GM18498 (cell line): ENCODE results near the gene SH3PXD2B.
"Not testable (repeated sequence)": the region's sequence is repeated elsewhere in the genome, so short reads cannot be mapped to it uniquely, and the experiment has no call there.

Experiments
- ATAC-seq: cut with Tn5 transposase; IDR thresholded peaks from one replicate; pipeline ENCODE4 v1.9.1; 2021; ENCODE audit warnings: mild to moderate bottlenecking, moderate library complexity; ENCODE audit not compliant: unreplicated experiment

SH3PXD2B gene

GRCh38 chr5:172403817-172404216 lies 50.5 kb downstream of the SH3PXD2B start:
- no peak for ATAC-seq

DNA sequence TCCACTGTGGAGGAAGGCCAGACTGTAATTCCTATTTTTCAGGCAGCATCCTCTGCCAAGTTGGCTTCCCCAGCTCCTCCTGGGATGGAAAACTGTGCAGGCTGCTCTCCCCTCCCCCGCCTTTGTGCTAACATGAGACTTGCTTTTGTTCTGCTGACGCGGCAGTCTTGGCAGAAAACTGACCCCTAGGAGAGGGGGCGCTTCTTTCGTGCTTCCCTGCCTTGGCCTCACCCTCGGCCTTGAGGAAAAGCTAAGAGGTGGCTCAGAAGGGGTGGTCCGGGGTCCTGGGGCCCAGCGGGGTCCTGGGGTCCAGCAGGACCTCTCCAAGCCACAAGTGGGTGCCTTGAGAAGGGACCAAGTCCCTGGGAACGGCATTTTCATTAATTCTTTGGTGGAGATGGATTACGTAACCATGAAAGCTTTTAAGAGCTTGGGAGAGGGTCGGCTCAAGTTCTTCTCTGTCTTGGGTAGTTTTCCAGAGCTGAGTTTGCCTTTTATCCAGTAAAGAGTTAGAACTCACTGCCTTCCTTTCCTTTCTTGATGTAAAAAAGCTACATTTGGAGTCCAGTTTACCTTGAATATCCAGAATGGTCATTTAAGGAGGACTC lies 51.0 kb downstream of the SH3PXD2B start:
- no peak for ATAC-seq

DNA sequence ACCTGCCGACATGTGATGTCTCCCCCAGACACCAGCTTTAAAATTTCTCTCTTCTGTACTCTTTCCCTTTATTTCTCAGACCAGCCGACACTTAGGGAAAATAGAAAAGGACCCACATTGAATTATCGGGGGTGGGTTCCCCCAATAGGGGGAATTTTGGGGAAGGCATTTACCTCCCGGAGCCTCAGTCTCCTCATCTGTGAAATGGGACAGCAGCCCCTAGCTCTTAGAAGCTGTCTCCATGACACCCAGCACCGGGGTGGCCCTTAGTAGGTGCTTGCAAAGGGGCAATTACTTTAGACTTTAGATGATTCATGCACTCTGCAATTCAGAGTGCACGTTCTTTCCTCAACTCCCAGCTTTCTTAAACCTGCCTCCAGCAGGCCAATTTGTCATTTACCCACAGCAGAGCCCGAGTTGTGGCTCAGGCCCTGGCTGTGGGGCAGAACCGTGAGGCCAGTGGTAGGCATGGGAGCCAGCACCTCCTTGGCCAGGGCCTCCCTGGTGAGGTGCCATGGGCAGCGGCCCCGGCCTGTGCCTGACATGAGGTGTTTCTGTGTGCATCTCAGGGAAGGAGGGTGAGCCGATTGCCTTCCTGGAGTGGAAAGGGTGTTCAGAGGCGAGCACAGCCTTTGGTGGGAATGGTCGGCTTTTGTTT lies 51.7 kb downstream of the SH3PXD2B start:
- no peak for ATAC-seq

DNA sequence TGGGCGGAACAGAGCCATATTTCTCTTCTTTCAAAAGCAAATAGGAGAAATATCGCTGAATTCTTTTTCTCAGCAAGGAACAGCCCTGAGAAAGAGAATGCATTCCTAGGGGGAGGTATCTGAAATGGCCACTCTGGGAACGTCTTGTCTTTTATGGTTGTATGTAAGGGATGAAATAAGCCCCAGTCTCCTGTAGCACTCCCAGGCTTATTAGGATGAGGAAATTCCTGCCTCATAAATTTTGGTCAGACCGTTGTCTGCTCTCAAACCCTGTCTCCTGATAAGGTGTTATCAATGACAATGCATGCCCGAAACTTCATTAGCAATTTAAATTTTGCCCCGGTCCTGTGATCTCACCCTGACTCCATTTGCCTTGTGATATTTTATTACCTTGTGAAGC lies 52.3 kb downstream of the SH3PXD2B start:
- not testable (repeated sequence) for ATAC-seq

GRCh38 chr5:172399826-172400225 lies 54.5 kb downstream of the SH3PXD2B start:
- no peak for ATAC-seq

DNA sequence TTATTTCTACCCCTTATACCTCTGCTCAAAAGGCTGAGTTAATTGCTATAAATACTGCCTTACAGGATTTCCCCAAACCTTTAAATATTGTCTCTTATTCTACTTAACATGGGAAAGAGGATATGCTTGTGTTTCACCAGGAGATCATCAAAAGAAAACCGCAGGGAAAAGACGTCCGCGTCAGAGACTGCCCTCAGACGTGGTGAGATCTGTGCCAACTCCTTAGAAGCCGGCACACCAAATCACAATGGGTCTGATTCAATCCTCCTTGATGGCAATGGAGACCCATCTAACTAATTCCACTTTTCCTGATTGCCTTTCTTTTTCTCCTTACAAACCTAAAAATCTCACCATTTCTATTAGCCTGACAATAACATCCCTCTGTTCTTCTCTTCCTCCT lies 55.0 kb downstream of the SH3PXD2B start:
- no peak for ATAC-seq

DNA sequence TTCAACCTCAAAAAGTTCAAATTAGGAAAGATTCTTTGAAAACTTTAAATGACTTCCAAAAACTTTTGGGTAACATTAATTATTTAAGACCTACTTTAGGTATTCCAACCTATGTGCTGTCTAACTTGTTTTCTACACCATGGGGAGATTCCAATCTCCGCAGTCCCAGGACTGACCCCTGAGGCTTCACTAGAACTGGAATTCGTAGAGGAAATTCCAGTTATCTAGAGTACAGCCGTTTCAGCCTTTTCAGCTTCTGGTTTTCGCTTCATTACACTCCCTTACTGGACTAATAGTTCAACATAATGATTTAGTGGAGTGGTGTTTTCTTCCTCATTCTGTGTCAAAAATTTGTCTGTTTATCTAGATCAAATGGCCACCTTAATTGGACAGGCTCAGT lies 55.7 kb downstream of the SH3PXD2B start:
- not testable (repeated sequence) for ATAC-seq

DNA sequence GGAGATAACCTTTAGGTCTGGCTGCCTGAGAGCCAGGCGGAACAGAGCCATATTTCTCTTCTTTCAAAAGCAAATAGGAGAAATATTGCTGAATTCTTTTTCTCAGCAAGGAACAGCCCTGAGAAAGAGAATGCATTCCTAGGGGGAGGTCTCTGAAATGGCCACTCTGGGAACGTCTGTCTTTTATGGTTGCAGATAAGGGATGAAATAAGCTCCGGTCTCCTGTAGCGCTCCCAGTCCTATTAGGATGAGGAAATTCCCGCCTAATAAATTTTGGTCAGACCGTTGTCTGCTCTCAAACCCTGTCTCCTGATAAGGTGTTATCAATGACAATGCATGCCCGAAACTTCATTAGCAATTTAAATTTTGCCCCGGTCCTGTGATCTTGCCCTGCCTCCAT lies 57.3 kb downstream of the SH3PXD2B start:
- ATAC-seq = not testable (repeated sequence)

DNA sequence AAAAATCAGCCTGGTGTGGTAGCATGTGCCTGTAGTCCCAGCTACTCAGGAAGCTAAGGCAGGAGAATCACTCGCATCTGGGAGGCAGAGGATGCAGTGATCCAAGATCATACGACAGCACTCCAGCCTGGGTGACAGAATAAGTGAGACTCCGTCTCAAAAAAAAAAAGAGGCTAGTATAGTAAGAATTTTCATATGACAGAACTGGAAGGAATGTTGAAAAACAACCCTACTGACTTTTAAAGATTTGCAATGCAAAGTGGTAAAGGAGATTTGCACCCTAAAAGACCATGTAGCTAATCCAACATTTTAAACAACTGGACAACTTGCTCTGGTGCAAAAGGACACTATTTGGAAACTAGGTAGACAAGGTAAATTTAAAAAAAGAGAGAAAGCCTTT lies 58.1 kb downstream of the SH3PXD2B start:
- ATAC-seq = no peak

DNA sequence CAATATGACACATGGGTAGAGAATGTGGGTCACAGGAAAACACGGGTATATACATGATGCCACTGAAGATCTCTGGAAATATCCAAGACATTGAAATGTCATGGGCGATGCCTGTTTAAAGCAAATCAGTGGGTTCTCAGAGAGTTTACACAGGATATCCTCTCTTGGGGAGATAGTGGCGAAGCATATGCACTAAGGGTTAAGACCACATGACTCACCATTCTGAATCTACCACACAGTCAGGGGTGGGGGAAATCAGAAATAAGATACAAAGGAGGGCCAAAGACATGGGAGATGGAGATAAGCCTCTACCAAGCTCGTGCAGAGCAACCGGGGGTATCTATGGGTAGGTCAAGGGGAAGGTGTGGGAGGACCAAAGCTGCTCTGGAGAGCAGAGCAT lies 58.8 kb downstream of the SH3PXD2B start:
- no peak for ATAC-seq

GRCh38 chr5:172389578-172390112 lies 64.7 kb downstream of the SH3PXD2B start:
- no peak for ATAC-seq

GRCh38 chr5:172388246-172388733 lies 66.0 kb downstream of the SH3PXD2B start:
- ATAC-seq = no peak

GRCh38 chr5:172385707-172386106 lies 68.6 kb downstream of the SH3PXD2B start:
- ATAC-seq = no peak

DNA sequence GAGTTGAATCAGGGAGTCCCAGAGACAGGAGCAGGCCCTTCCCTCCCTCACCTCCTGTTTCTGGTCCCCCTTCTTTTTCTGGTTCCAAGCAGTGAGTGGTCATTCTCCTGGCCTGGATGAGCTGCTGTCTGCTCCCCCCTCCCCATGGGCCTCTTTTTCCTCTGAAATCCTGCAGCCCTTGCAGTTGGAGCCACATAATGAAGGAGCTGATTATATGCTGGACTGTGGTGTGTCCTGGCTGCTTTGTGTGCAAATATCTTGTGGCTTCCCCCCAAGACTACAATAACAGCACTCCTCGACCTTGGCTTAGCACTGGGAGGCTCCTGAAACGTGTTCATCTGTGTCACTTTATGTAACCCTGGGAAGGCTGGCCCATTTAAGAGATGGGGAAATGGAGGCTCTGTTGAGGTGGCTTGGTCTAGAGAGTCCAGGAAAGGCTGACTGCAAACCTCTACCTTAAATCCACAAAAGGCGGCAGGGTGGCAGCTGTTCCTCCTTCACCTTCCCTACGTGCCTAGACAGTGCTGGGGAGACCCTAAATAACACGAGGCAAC lies 69.2 kb downstream of the SH3PXD2B start:
- ATAC-seq = no peak

DNA sequence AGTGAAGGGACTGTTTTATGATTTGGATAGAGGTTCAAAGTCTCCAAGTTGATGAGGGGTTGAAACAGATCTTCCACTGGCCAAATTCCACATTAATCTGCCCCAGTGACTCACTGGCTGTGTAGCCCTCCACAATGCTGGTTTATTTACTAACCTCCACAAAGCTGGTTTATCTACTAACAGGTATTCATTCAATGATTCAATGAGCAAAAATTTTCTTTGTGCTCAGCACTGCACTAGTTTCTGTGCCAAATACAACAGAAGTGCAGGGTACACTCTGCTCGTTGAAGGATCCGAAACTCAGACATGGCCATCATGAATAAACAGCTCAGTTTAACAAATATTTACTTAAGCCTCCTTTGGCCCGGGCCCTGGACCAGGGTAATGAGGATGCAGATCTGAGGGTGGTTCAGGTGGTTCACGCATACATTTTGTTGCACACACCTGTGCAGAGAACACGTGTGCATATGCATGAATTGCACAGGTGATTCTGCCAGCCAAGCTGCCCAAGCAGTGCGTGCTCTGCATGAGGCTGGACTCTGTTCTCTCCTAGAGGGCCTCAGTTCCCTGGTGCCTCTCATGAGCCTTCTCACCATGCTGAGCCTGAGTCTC lies 71.0 kb downstream of the SH3PXD2B start:
- ATAC-seq = no peak

GRCh38 chr5:172380987-172381643 lies 73.2 kb downstream of the SH3PXD2B start:
- ATAC-seq = no peak

DNA sequence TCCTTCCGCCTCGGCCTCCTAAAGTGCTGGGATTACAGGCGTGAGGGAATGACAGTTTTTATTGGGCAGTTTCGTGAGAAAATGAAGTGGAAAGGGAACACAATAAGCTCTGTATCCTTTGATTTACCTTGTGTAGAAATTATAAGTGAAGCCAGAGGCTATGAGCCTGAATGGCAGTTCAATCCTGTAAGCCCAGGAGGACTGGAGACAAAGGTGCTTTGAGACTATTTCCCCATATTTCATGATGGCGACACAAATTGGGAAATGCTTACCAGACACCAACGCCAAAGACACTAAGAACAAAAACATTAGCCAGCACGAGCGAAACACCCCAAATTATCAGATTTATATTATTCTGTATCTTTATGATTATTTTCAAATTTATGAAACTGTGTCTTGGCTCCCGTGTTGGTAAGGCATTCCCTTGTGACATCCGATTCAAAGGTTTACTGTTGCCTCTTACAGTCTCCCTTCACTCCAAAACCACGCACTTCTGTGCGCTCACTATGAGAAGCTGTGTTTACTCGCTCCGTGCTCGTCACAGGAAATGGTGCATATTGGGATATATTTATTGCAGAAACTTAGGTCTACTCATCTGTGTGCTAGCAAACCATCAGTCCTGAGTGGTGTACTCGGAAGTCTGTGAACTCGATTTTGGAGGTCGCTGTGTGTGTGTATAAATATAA lies 73.9 kb downstream of the SH3PXD2B start:
- no peak for ATAC-seq

DNA sequence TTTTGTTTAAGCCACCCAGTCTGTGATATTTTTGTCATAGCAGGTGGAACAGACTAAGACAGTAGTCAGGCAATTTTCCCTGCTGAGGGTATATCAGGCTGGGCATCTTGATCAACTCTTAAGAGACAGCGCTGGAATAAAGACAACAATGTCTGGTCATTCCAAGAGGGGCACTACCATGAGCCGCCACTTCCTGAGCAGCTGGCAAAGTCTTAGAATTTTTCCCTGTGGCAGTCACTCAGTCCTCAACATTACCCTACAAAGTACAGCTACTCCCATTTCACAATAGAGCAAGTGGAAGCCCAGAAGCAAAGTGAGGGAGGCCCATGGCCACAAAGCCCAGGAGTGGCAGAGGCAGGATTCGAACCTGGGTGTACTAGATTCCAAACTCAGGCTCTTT lies 74.8 kb downstream of the SH3PXD2B start:
- no peak for ATAC-seq

DNA sequence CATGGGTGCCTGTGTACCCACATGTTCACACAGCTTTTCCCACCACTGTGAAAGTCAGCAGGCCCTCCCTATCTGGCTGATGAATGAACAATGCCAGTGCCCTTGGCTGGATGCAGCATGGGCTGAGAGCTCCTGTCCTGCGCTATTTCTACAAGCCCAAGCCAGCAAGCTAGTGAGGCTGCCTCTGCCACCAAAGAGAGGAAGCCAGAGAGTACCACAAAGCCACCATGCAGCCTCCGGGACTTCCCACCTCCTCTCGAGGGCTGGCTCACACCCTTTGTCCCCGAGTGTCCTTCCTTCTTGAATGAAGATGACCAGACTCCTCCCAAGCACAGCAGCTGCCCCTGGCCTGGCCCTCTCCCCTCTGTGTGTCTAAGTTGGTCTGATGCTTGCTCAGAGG lies 76.5 kb downstream of the SH3PXD2B start:
- no peak for ATAC-seq

GRCh38 chr5:172377438-172377837 lies 76.9 kb downstream of the SH3PXD2B start:
- ATAC-seq = no peak

DNA sequence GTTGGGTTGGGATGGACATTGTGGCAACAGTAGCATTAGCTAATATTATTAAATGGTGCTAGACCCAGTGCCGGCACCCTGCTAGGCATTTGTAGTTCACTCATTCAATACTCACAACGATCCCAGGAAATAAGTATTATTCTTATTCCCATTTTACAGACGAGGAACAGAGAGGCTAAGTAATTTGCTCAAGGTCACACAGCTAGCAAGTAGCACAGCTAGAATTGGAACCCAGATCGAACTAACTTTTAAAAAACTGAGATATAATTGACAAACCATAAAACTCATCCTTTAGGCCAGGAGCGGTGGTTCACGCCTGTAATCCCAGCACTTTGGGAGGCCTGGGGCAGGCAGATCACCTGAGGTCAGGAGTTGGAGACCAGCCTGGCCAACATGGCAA lies 79.5 kb downstream of the SH3PXD2B start:
- no peak for ATAC-seq
